HG03095 (cell line): ENCODE results near the gene COMMD2.

ENCODE experiments used
- ATAC-seq: cut with Tn5 transposase; IDR thresholded peaks from one replicate; pipeline ENCODE4 v1.9.1; 2021; ENCODE audit warnings: moderate library complexity; ENCODE audit not compliant: unreplicated experiment

COMMD2 gene

DNA sequence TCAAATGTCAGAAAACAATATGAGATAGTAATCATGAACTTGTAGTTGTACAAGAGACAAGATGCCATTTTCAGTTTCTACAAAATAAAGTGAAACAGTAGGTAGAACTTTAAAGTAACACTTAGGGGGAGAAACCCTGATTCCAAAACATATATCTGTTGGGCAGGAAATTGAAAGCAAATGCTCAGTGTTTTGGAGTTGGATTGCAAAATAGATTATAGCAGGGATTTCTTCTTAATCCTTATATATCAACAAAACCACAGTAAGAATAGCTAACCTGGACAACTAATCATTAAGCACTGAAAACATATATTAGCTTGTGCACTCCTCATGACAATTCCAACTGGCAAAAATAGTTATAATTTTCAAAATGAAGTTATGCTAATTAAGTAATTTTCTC lies 46.9 kb downstream of the COMMD2 start:
- ATAC-seq, result no peak

DNA sequence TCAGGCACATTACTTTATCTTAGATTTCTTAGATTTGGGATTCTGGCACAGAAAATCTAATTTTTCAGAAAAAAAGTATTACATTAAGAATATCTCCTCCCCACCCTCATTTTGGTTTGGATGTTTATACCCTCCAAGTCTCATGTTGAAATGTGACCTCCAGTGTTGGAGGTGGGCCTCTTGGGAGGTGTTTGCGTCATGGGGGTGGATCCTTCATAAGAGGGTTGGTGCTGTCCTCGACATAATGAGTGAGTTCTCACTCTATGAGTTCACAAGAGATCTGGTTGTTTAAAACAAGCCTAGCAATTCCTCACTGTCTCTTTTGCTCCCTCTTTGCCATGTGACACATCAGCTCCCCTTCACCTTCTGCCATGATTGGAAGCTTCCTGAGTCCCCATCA lies 48.8 kb downstream of the COMMD2 start:
- ATAC-seq, result no peak

DNA sequence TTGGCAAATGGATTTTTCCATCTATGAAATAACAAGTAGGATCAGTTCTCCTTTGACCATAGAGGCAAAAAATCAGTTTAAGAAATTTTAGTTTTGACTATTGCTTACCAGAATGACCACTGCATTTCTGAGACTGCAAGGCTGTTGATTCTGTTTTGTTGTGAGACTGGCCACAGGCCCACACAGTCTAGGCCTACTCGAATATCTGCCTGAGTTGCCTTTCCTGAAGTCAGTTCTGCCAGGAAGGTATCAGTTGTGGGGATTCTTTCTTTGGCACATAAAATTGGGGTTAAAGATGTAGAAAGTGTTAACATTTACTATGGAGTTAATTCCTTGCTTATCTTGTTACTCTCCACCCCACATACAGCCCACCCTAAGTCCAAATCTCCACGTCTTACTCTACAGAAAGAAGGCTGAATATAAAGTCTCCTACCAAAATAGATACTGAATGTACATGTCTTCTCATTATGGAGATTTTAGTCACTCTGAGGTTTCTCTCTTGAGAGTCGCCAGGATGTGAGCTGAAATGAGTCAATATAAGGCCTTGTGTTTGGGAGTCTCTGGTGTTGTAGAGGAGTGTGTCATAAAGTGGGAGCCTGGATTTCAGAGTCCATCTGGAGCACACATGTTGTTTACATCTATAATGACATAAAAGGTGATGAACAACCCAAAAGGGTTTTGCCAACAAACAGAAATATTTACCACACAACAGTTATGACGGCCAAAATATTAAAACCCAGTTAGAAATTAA lies 49.4 kb downstream of the COMMD2 start:
- ATAC-seq, result no peak

DNA sequence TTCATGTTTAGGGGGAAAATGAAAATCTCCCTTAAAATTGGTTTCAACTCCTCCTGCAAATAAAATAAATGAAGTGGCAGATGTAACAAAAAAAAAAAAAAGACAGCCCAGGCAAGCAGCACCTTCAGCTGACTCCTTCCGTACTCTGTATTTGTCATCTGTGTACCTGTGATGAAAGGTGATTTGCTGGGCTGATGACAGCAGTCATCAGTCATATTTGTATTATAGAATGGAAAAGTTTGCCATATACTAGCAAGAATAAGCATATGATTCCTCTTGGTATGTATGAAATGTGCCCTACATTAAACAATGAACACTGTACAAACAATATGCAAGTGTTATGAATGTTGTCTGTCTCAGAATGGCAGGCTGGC lies 50.3 kb downstream of the COMMD2 start:
- peak; percentile 45 for ATAC-seq

DNA sequence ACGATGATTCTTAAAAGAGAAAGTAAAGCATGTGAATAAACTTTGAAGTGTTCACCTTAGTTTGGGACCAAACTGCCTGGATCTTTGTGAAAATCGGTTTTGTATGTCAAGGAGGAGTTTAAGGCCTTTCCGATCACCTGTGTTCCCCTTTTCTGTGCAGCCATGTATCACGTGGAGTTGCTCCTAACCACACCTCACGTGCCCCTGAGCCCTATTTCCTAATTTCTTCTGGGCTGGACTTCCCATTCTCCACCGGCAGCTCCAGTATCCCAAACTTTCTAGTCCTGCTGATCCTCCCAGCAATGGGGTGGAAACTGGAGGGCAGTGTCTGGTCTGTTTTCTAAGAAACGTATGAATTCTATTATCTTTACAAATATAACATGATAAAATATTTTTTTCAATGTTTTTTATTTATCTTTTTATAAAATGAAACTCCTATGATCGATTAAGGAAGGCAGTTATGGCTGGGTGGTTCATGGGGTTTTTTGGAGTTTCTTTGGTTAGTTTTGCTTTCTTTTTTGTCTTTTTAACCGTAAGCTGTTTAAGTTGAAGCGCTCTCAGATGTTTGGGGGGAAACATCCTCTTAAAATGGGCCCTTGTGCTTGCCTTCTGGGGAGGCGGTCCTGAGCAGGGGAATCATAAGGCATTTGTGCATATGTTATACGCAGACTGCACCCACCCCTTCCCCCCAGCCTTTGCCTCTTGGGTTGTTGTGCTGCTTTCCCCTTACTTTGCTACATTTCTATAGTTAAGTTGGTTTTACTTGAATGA lies 50.9 kb downstream of the COMMD2 start:
- peak; percentile 56 for ATAC-seq
